Measurements from ENCODE around the gene ADO. TPM values are rescaled to one million over a fixed set of nuclear protein-coding genes. Genes with fewer than 3 reads are reported as not detected.

The ADO gene
- total RNA-seq (2022; extraction: Qiagen RNA extraction; ENCODE audit: low read depth): 11.1 to 22.8 TPM (median 21.9 TPM) in 5 replicates

DNA sequence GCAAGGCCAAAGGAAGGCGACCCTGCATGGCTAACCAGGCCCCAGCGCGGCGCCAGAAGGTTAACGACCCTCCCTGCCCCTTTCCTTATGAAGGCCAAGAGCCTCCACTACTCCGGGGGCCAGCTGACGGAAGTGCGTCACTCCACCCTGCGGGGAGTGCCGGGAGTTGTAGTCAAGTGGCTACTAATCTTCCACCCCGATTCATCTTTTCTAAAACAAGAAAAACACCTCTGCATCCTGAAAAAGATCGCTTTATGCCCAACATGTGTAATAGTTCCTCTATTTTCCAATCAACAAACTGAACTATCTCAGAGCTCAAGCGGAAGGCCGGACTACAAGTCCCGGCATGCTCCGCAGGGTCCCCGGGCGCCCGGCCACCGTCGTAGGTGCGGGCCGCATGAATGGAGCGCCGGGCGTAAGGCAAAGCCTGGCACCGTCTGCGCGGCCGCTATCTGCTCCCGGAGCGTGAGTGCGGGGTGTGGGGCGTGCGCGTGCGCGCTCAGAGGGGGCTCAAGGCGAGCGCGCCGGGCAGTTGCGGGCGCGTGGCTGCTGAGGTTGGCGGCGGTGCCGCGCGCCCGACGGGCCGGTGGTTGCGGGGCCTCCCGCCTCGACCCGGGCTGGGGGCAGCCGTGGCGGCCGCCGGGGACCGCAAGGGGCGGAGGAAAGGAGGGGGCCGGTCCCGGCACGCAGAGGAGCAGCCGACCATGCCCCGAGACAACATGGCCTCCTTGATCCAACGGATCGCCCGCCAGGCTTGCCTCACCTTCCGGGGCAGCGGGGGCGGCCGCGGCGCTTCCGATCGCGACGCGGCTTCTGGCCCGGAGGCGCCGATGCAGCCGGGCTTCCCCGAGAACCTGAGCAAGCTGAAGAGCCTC lies at the start of gene ADO:
ADO (plus strand) TSS at position 365 of the 875 bp plus-strand sequence; CDS start at position 705, 340 bp downstream.

DNA sequence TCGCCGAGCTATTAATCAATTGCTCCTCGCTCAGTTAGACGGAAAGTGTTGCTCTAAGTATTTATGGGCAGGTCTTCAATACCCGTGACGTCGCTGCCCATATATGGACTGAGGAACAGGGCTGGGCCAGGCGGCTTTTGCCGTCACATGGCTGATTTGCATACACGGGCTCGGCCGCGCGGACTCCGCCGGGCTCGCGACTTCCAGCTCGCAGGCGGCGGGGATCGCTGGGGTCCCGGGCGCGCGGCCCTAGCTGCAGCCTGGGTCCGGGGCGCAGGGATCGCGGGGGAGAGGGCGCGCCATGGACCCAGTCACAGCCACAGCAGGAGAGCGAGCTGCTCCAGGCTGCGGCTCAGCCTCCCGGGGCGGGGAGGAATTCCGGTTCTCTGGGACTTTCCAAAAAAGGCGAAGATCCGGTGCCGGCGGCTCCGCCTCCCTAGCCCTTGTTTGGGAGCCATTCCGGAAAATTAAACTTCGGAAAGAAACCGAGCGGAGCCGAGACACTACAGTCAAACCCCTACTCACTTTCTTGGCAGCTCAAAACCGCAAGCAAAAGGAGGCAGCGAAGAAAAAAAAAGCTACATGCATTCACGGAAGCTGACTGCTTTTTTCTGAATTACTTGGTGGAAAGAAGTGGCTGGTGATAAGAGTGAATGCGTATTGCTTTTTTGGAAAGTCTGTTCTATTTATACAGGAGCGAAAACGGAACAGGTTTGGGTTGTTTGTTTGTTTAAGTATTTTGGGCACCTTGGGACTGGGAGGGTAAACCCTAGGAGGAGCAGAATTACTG lies 12.0 kb downstream of the ADO start, which contains the start of gene EGR2:
EGR2 (minus strand) TSS at position 36 of the 790 bp plus-strand sequence. CDS start 337 bp downstream, outside the sequence.

Other genes starting within 250 kb of the ADO start
- 0.29 to 0.75 TPM (median 0.38 TPM) in 5 replicates for gene EGR2, start 11.6 kb downstream of the ADO start, total RNA-seq (2022; extraction: Qiagen RNA extraction; ENCODE audit: low read depth)

Measured in A549 treated with RU486 at 1 μM for 4 hours (cell line).